Activated CD8-positive, alpha-beta T cell treated with anti-CD3 and anti-CD28 coated beads, Interleukin-2, amount 10 ng/mL, durations not matched to agents 7 days and 5 days (primary cell): Measurements from ENCODE around the gene HPCAL1. TPM values are rescaled to one million over a fixed set of nuclear protein-coding genes. Genes with fewer than 3 reads are reported as not detected.
A peak's percentile ranks its signal among the peaks of the same experiment; 100 is the strongest.

Experiments used
- ATAC-seq: fragments of 150-1000 bp; cut with Tn5 transposase; one replicate; pipeline ENCODE4 v1.10.0; 2021; ENCODE audit warnings: moderate library complexity
- CTCF ChIA-PET: fragments of 350-600 bp; sonication (Branson Sonifier 250); formaldehyde crosslinking; loops from one replicate; lab custom pipeline; 2021; ENCODE audit warnings: antibody characterized with exemption; lab: Charles Lee
- POLR2A ChIA-PET: fragments of 350-600 bp; sonication (Branson Sonifier 250); formaldehyde crosslinking; loops from one replicate; lab custom pipeline; 2021; ENCODE audit warnings: antibody characterized with exemption; lab: Charles Lee
- DNase-seq: peaks from one replicate; pipeline ENCODE4 v3.0.0-alpha.2; 2020
- H3K27ac Mint-ChIP-seq: one replicate; pipeline ENCODE4 v1.8.0; 2021; ENCODE audit warnings: mild to moderate bottlenecking, mixed read lengths
- H3K27me3 Mint-ChIP-seq: one replicate; pipeline ENCODE4 v1.8.0; 2021; ENCODE audit warnings: low read depth, mixed read lengths
- H3K36me3 Mint-ChIP-seq: one replicate; pipeline ENCODE4 v1.8.0; 2021; ENCODE audit warnings: low read depth, mixed read lengths
- H3K4me1 Mint-ChIP-seq: one replicate; pipeline ENCODE4 v1.8.0; 2021; ENCODE audit warnings: low read depth, mixed read lengths
- H3K4me3 Mint-ChIP-seq: one replicate; pipeline ENCODE4 v1.8.0; 2021; ENCODE audit warnings: mild to moderate bottlenecking, mixed read lengths
- H3K9me3 Mint-ChIP-seq: one replicate; pipeline ENCODE4 v1.8.0; 2022; ENCODE audit warnings: mixed read lengths; ENCODE audit not compliant: insufficient read depth
- total RNA-seq, 2 experiments: library from RNA; stranded (reverse); gene quantifications; one replicate each; pipeline ENCODE4 v1.2.3, GENCODE V29; 2021

The HPCAL1 gene
- total RNA-seq, 2 experiments from 2014 or later: 55.8 to 56.6 TPM

DNA sequence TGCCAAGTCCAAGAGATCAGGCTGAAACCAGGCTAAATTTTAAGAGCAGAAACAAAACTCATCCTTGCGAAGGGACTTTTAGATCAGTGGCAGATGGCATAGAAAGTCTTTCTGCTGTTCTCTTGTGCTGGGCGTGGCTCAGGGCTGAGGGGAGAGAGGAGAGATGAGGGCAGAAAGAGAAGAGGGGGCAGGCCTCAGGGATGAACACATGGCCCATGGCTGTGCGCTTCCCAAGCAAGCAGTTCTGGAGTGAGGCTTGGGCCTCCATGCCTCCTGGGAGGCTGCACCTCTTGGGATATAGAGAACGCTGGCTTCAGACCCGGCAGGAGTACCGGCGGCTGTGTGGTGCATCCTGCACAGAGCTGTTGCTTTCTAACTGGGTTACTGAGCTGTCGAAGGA is 41.0 kb downstream of the HPCAL1 start:
- no peak overlapping the region for H3K27ac Mint-ChIP-seq
- ChIA-PET POLR2A (no interaction called here), CTCF (no interaction called here)
- peaks cover 38% of the 10 kb centered on the region for H3K4me1 Mint-ChIP-seq
- DNase-seq: no peak
- H3K27me3 Mint-ChIP-seq: no peaks in the 10 kb centered on the region
- ATAC-seq: no peak
- no peak overlapping the region for H3K4me3 Mint-ChIP-seq
- no peaks in the 10 kb centered on the region for H3K9me3 Mint-ChIP-seq
- peaks cover 3% of the 10 kb centered on the region for H3K36me3 Mint-ChIP-seq

DNA sequence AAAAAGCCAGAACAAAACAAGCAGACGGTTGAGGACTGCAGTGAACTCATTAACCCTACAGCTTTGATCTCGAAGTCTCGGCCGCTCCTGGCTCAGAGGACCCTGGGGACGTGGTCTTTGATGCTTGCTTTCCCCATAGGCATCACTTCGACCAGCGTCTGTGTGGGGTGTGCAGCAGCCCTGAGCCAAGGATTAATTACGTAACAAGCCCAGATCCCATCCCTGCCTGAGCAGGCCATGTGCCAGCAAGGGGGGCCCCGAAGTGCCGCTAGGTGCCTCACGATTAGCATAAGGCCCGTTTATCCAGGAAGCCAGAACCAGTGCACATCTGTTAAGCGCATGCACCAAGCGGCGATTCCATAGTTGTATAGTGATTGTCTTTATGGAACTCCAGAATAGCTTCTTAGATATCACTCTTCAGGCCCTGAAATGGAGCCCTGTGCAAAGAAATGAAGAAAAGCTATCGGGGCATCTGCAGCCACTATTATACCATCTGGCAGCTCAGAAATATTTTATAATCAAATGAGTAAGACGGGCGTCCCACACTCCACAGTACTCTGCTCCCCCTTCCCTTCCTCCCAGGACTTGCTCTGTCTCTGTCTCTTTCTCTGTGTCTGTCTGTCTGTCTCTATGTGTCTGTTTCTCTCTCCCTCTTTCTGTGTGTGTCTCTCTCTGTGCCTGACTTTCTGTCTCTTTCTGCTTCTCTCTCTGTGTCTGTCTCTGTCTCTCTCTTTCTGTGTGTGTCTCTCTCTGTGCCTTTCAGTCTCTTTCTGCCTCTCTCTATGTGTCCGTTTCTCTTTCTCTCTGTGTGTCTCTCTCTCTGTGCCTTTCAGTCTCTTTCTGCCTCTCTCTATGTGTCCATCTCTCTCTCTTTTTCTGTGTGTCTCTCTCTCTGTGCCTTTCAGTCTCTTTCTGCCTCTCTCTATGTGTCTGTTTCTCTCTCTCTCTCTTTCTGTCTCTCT is 41.7 kb downstream of the HPCAL1 start:
- CTCF ChIA-PET: no interaction called here
- H3K4me3 Mint-ChIP-seq: no peak overlapping the region

GRCh38 chr2:10345126-10345525 is 42.4 kb downstream of the HPCAL1 start:
- no peak for ATAC-seq
- H3K27ac Mint-ChIP-seq: no peak overlapping the region
- no peaks in the 10 kb centered on the region for H3K27me3 Mint-ChIP-seq
- H3K4me3 Mint-ChIP-seq: no peak overlapping the region
- no peaks in the 10 kb centered on the region for H3K9me3 Mint-ChIP-seq
- DNase-seq: no peak
- peaks cover 4% of the 10 kb centered on the region for H3K36me3 Mint-ChIP-seq
- POLR2A ChIA-PET: no interaction called here
- CTCF ChIA-PET: no interaction called here
- peaks cover 37% of the 10 kb centered on the region for H3K4me1 Mint-ChIP-seq

More for the DNA sequence above, 41.7 kb downstream of the HPCAL1 start:
- Mint-ChIP-seq H3K4me1 (peaks cover 41% of the 10 kb centered on the region), H3K36me3 (peaks cover 3% of the 10 kb centered on the region), H3K9me3 (no peaks in the 10 kb centered on the region), H3K27ac (peak overlapping the region; percentile 40), H3K27me3 (no peaks in the 10 kb centered on the region)
- DNase-seq (no peak), ATAC-seq (no peak)
- POLR2A ChIA-PET: interaction anchor here (0.5 kb wide), 1 partner anchor 759 kb away, joined by 3 read pairs; no protein-coding TSS in a partner anchor

- Mint-ChIP-seq H3K4me3 (no peak overlapping the region), H3K9me3 (no peaks in the 10 kb centered on the region), H3K4me1 (peaks cover 33% of the 10 kb centered on the region), H3K27me3 (no peaks in the 10 kb centered on the region), H3K36me3 (peaks cover 6% of the 10 kb centered on the region), H3K27ac (no peak overlapping the region)
- DNase-seq: no peak
- ChIA-PET POLR2A (no interaction called here), CTCF (no interaction called here)
- ATAC-seq: no peak
Observed at GRCh38 chr2:10345813-10346212, 43.1 kb downstream of the HPCAL1 start.

GRCh38 chr2:10346929-10347561 is 44.3 kb downstream of the HPCAL1 start:
- H3K4me3 Mint-ChIP-seq: no peak overlapping the region
- H3K27me3 Mint-ChIP-seq: no peaks in the 10 kb centered on the region
- no peak overlapping the region for H3K27ac Mint-ChIP-seq
- CTCF ChIA-PET: no interaction called here
- peaks cover 6% of the 10 kb centered on the region for H3K36me3 Mint-ChIP-seq
- no peak for ATAC-seq
- POLR2A ChIA-PET: no interaction called here
- H3K4me1 Mint-ChIP-seq: peaks cover 28% of the 10 kb centered on the region
- no peak for DNase-seq
- no peaks in the 10 kb centered on the region for H3K9me3 Mint-ChIP-seq

- H3K9me3 Mint-ChIP-seq: no peaks in the 10 kb centered on the region
- no peak overlapping the region for H3K4me3 Mint-ChIP-seq
- H3K27me3 Mint-ChIP-seq: no peaks in the 10 kb centered on the region
- H3K36me3 Mint-ChIP-seq: peaks cover 6% of the 10 kb centered on the region
- ATAC-seq: no peak
- DNase-seq: no peak
- POLR2A ChIA-PET: no interaction called here
- CTCF ChIA-PET: no interaction called here
- no peak overlapping the region for H3K27ac Mint-ChIP-seq
- H3K4me1 Mint-ChIP-seq: peaks cover 28% of the 10 kb centered on the region
Observed at GRCh38 chr2:10347562-10347948, 44.9 kb downstream of the HPCAL1 start.

DNA sequence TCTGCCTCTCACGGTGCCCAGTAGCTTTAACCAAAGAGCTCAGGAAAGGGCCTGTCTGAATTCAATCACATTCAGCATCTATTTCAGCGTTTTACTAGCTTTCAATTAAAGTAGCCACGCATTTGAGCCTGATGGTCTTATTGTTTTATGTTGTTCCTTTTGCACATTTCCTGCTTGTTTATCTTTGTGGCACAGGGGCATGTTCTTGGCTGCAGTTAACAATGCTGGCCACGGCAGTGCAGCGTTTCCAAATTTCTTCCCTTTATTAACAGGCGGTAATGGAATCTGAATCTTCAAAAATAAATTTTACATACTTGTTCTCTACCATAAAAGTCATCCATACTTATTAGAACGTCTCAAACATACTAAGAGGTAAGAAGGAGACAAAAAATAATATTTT is 46.2 kb downstream of the HPCAL1 start:
- Mint-ChIP-seq H3K27me3 (no peaks in the 10 kb centered on the region), H3K36me3 (peaks cover 6% of the 10 kb centered on the region), H3K9me3 (no peaks in the 10 kb centered on the region), H3K27ac (no peak overlapping the region), H3K4me1 (peaks cover 22% of the 10 kb centered on the region), H3K4me3 (no peak overlapping the region)
- POLR2A ChIA-PET: no interaction called here
- CTCF ChIA-PET: no interaction called here
- DNase-seq: no peak
- no peak for ATAC-seq

DNA sequence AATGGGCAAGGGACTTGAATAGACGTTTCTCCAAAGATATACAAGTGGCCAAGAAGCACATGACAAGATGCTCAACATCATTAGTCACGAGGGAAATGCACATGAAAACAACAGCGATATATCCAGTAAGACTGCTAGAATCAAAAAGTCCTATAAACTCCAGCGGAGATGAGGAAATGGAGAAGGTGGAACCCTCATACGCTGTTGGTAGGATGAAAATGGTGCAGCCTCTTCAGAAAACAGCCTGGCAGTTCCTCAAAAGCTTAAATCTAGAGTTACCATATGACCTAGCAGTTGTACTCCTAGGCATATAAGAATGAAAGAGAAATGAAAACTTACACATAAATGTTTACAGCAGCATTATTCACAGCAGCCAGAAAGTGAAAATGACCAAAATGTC is 48.1 kb downstream of the HPCAL1 start:
- peaks cover 25% of the 10 kb centered on the region for H3K4me1 Mint-ChIP-seq
- ChIA-PET CTCF (no interaction called here), POLR2A (no interaction called here)
- H3K27me3 Mint-ChIP-seq: no peaks in the 10 kb centered on the region
- ATAC-seq: no peak
- DNase-seq: no peak
- H3K36me3 Mint-ChIP-seq: peaks cover 8% of the 10 kb centered on the region
- H3K9me3 Mint-ChIP-seq: no peaks in the 10 kb centered on the region
- H3K27ac Mint-ChIP-seq: no peak overlapping the region
- no peak overlapping the region for H3K4me3 Mint-ChIP-seq

DNA sequence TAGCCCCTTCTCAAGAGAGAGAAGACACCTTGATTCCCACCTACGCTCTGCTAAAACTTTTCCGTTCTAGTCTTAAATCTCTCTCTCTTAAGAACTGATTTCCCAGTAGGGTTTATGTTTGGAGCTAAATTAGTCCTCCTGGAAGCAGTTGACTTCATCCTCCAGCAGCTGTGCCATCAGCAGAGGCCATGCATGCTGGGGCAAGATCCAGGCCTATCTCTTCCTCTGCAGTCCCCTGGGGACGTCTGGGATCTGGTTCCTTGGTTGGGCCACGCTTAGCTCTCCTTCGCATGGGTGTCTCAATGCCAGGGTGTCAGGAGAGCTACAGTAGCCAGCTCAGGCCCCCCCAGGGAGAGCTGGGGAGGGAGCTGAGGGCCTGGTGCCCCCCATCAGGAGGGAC is 49.7 kb downstream of the HPCAL1 start:
- peaks cover 31% of the 10 kb centered on the region for H3K4me1 Mint-ChIP-seq
- CTCF ChIA-PET: interaction anchor here (1.4 kb wide), 1 partner anchor 255 kb away, joined by 3 read pairs; no protein-coding TSS in a partner anchor
- no peak overlapping the region for H3K27ac Mint-ChIP-seq
- no peak for DNase-seq
- POLR2A ChIA-PET: no interaction called here
- H3K9me3 Mint-ChIP-seq: no peaks in the 10 kb centered on the region
- peaks cover 8% of the 10 kb centered on the region for H3K36me3 Mint-ChIP-seq
- no peak for ATAC-seq
- no peaks in the 10 kb centered on the region for H3K27me3 Mint-ChIP-seq
- no peak overlapping the region for H3K4me3 Mint-ChIP-seq

- peaks cover 8% of the 10 kb centered on the region for H3K36me3 Mint-ChIP-seq
- peaks cover 31% of the 10 kb centered on the region for H3K4me1 Mint-ChIP-seq
- ChIA-PET CTCF (interaction anchor here (1.4 to 2.4 kb wide), 2 partner anchors 55 to 256 kb away, joined by 3 to 7 read pairs; no protein-coding TSS in a partner anchor), POLR2A (no interaction called here)
- no peak overlapping the region for H3K27ac Mint-ChIP-seq
- H3K27me3 Mint-ChIP-seq: no peaks in the 10 kb centered on the region
- ATAC-seq: no peak
- H3K4me3 Mint-ChIP-seq: no peak overlapping the region
- H3K9me3 Mint-ChIP-seq: no peaks in the 10 kb centered on the region
- no peak for DNase-seq
Observed at GRCh38 chr2:10352972-10353371, 50.3 kb downstream of the HPCAL1 start.

- Mint-ChIP-seq H3K36me3 (peaks cover 8% of the 10 kb centered on the region), H3K4me3 (no peak overlapping the region), H3K27ac (no peak overlapping the region), H3K9me3 (no peaks in the 10 kb centered on the region), H3K4me1 (peaks cover 29% of the 10 kb centered on the region), H3K27me3 (no peaks in the 10 kb centered on the region)
- ChIA-PET CTCF (interaction anchor here (2.4 kb wide), 1 partner anchor 54 kb away, joined by 7 read pairs; no protein-coding TSS in a partner anchor), POLR2A (no interaction called here)
- no peak for ATAC-seq
- DNase-seq: no peak
Observed at GRCh38 chr2:10353931-10354330, 51.2 kb downstream of the HPCAL1 start.

- Mint-ChIP-seq H3K27ac (no peak overlapping the region), H3K4me1 (peaks cover 26% of the 10 kb centered on the region), H3K27me3 (no peaks in the 10 kb centered on the region), H3K36me3 (peaks cover 8% of the 10 kb centered on the region), H3K4me3 (no peak overlapping the region), H3K9me3 (no peaks in the 10 kb centered on the region)
- CTCF ChIA-PET: interaction anchor here (2.4 kb wide), 1 partner anchor 54 kb away, joined by 7 read pairs; no protein-coding TSS in a partner anchor
- DNase-seq (no peak), ATAC-seq (no peak)
- POLR2A ChIA-PET: no interaction called here
Observed at GRCh38 chr2:10354399-10354798, 51.7 kb downstream of the HPCAL1 start.
